Left colon (tissue), 2 donors: ENCODE measurements around the gene TMEM106A. TPM values are rescaled to one million over a fixed set of nuclear protein-coding genes. Genes with fewer than 3 reads are reported as not detected.
"Not testable (repeated sequence)": the region's sequence is repeated elsewhere in the genome, so short reads cannot be mapped to it uniquely, and the experiment has no call there.

Source experiments
- ATAC-seq: fragments of 200-7000 bp; cut with Tn5 transposase; one replicate; pipeline ENCODE4 v1.9.1; 2020; ENCODE audit warnings: mild to moderate bottlenecking, moderate library complexity
- DNase-seq, 2 donors: peaks; one replicate each; pipeline ENCODE4 v3.0.0-alpha.2; 2020
- intact Hi-C, 2 donors: fragments of 100-400 bp; cut with DNase I in 1 of 2; cut with micrococcal nuclease in 1 of 2; formaldehyde crosslinking; loops; one replicate each; pipeline versions ENCODE4 v1.11.2 to v1.14.0; 2022; cut with DNase I, micrococcal nuclease
- long read RNA-seq: library from polyadenylated mRNA; unstranded; transcript quantifications from one replicate; pipeline ENCODE4 v2.0.0, GENCODE V29; 2021
- total RNA-seq, 2 donors: library from RNA; stranded (reverse); fragmentation: NEBNext Ultra II Directional; extraction: Animal tissue kit (Norgen Biotek cat#: 25700); gene quantifications; one replicate each; pipeline ENCODE4 v1.2.1, GENCODE V29; 2021
- donor health status: DM: no; HTN: no; CAD: no.
- donor health status: DM: yes; HTN: yes; CAD: no.

The TMEM106A gene, protein sequence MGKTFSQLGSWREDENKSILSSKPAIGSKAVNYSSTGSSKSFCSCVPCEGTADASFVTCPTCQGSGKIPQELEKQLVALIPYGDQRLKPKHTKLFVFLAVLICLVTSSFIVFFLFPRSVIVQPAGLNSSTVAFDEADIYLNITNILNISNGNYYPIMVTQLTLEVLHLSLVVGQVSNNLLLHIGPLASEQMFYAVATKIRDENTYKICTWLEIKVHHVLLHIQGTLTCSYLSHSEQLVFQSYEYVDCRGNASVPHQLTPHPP
- total RNA-seq: 1 to 10 TPM; 9.3 to 9.7 TPM
- long read RNA-seq, partial matches to known transcripts: 1 of 1 reads
- long read RNA-seq, other reads (novel, unspliced or antisense): 0 of 1 reads

DNA sequence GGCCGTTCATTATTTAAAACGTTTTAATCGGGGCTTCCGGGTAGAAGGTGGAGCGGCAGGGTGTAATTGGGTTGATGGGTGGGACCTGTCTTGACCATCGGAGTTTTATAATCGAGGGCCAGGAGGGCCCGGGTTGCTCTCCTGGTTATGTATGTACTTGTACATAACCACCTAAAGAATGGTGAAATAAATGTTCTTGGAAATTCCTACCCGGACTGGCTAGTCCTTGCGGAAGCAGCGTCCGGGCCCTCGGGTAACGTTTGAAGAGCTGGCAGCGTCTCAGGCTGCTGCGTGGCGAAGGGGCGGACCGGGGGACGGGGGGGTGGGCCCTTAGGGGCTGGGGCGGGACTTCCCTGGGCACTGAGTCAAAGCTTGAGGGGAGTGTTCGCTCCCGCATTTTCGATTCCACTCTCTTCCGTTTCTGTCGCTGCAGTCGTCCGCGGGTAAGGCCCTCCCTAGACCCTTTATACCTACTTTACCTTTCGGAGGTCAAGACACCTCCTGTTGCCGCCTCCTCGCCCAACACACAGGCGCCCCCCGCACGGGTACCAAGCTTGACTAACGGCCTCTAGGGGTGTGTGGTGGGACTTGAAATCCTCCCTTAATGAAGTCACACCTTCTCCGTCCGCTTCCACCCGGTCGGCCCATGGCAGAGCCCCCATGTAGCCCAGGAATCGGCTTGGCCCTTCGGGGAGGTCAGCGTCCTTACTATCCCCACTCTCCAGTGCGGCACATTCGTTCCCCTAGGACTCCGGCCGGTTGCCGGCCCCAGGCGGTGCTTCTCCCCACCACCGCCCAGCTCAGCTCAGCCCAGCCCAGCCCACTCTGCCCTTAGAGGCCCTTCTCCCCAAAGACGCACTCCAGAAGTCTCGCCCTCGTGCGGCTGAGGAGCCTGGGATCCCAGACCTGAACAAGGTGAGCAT is at the start of gene TMEM106A:
TSS of gene TMEM106A (plus strand) at position 396 of the 923 bp plus-strand sequence. CDS start 1,167 bp downstream, outside the sequence.
- DNase-seq: peak; percentile 82 to 84
- intact Hi-C loops: no loop called here
- ATAC-seq: peak; percentile 84

DNA sequence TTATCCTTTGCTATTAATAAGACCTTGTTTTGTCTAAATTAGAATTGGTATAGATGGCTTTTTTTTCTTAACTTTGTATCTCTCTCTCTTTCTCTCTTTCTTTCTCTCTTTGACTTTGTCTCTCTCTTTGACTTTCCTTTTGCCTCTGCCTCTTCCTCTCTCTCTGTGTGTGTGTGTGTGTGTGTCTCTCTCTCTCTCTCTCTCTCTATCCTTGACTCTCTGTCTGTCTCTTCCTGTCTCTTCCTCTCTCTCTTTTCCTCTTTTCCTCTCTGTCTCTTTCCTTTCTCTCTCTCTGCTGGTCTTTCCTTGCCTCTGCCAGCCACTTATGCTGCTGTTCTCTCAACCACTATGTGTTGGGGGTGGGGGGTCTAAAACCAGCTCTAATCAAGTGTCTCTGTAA is 45.7 kb upstream of the TMEM106A start:
- intact Hi-C loops, DNase-seq, ATAC-seq: not testable (repeated sequence)

DNA sequence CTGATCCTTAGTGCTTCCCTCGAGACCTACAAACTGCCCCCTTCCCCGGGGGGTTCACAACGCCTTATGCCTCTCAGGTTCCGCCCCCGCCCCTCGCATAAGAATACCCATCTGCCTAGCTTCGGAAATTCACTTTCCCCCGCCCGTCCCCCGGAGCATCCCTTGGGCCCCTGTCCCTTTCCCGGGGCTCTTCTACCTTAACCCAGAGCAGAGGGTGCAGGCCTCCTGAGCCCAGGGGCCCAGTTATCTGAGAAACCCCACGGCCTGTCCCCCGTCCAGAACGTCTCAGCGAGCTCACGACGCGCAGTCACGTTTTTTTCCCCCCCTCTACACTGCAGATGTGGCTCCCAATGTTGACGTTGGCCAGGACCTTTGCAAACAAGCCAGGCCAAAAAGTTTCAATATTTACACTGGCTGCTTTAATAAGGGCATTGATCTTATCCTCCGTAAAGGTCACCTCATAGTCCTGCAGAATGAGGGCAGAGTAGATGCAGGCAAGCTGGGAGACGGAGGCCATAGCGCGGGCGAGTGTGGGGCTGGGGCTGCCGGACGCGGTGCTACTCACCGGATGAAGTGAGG is 42.0 kb upstream of the TMEM106A start:
- ATAC-seq (peak; percentile 18), DNase-seq (peak in 1 of 2 donors; percentile 51)
- intact Hi-C loops: loop anchor here in 1 of 2 donors (10.0 kb wide), 1 partner anchor 145 kb away; the partner anchor contains the start of genes RND2 and VAT1

DNA sequence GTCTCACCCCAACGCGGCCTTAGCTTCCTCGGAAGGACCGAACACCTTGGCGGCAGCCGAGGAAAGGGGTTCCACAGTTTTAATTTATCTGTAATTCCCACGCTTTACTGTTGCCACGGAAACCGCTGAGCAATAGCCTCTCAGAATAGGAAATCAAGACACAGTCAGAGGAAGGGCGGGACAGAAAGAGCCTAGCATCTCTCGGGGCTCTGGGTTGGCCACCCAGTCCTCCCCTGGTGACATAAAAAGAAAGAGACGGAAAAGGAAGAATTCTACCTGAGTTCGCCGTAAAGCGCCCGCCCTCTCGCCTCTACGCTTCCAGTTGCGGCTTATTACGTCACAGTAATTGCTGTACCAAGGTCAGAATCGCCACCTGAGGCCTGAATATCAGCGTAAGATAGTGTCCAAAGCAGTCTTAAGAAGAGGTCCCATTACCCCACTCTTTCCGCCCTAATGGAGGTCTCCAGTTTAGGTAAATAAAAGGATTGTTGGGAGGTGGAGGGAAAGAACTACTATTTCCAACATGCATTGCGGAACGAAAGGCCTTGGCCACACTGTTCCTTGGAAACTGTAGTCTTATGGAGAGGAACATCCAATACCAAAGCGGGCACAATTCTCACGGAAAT is 41.4 kb upstream of the TMEM106A start:
- ATAC-seq (peak; percentile 79), DNase-seq (peak; percentile 91 to 95)
- intact Hi-C loops: loop anchor here in 1 of 2 donors (10.0 kb wide), 1 partner anchor 145 kb away; the partner anchor contains the start of genes RND2 and VAT1

DNA sequence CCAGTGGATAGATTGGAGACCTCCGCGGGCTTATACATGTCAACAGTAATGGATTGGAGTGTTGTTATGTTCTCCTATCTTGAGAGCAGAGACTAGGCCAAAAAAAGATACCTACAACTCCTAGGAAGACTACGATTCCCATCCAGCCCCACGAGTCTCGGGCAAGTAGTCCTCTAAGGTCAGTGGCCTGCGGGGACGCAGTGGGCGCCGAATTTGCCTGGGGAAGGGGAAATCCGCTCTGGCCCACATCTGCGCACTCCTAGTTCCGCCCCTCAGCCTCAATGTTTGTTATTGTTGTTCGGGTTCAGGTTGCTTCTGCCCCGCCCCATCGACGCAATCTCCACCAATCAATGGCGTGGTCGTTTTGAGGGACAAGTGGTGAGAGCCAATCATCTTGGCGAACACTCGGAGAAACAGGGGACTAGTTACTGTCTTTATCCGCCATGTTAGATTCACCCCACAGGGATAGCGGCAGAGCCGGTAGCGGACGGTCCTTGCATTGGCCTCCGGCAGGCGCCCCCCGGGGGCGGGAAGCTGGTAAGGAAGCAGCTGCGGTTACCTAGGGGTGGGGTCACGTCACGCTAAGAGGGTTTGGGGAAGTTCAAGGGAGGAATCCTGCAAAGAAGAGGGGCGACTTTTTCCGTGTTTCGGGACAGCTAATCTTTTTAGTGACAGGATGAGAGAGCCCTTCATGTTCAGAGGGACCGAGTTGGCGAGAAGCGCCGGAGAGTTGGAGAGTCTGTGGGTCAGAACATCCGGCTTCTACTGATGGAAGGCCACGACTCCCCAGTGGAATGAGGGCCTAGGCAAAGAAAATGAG is 40.7 kb upstream of the TMEM106A start, which contains the start of gene NBR1:
TSS of gene NBR1 (plus strand) at position 449 of the 820 bp plus-strand sequence. CDS start 4,586 bp downstream, outside the sequence.
- peak; percentile 94 to 96 for DNase-seq

DNA sequence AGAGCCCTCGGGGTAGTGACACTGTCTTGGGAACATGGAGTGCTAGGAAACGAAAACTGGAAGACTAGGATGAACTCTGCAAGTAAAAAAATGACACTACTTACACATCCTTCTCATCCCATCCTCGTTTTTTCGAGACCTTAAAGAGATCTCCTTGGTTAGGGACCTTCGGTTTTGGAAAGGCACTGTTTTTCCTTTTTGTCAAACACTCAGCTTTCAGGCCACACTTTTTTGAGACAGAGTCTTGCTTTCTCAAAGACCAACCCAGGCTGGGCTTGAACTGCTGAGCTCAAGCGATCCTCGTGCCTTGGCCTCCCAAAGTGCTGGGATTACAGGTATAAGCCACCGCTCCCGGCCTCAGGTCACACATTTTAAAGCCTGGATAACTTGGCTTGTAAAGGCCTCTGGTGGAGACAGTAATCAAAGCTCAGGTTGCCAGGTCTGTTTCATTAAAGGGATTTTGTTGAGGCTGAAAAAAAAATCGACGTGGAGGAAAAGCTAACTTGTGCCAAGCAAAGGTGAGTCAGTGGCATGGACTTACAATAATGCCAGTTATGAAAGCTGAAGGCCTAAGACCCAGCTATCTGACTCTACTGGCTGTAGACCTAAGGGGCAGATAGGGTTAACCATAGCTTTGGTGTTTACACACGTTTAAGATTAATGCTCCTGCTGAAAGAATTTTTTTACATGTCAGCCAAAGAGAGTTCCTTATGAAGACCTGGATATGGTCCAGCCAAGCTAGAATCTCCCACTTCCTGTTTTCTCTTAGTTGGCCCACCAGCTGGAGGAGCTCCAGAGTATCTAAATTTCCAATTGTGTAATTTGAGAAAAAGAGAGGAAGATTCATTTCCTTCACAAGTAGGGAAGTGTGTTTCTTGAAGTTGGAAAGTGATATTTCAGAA is 39.8 kb upstream of the TMEM106A start:
- DNase-seq (peak; percentile 54 to 59), ATAC-seq (peak; percentile 8)
- intact Hi-C loops: loop anchor here in 1 of 2 donors (10.0 kb wide), 1 partner anchor 147 kb away; the partner anchor contains the start of genes RND2 and VAT1

More for the DNA sequence above, 40.7 kb upstream of the TMEM106A start, which contains the start of gene NBR1:
- intact Hi-C loops: loop anchor here in 1 of 2 donors (10.0 kb wide), 1 partner anchor 146 kb away; the partner anchor contains the start of genes RND2 and VAT1
- peak; percentile 78 for ATAC-seq

DNA sequence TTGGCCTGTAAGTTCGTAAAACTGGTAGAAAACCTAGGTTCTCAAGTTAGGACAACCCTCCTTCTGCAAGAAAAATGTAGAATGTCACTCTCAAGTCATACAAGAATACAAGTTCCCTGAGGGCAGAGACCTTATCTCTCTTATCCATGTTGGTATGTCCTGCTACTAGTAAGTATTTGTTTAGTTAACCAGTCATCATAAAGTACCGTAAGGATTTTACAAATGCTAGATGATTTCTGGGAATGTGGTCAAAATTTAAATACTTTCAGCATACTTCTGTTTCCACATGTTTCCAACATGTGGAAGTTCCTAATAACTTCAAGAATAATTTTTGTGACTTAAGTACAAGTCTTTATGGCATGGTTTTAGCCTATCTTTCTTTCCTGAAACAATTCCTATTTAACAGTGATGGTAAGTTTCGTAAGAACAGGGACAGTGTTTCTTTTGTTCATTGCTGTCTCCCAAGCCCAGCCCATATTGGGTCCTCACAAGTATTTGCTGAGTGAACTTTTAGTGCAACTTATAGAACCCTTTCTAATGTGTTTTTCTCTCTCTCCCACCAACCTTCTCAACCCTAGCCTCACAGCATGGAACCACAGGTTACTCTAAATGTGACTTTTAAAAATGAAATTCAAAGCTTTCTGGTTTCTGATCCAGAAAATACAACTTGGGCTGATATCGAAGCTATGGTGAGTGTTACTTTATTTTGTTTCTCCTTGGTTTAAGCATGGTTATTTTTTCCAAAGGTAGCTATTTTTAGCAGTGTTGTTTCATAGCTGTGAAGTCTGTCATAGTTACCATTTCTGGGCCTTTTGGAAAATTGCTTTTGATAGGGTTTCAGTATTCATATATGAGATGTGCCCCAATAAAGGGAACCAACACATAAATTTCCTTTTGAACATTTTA is 36.2 kb upstream of the TMEM106A start:
- no peak for ATAC-seq
- intact Hi-C loops: loop anchor here in 1 of 2 donors (10.0 kb wide), 1 partner anchor 151 kb away; the partner anchor contains the start of genes RND2 and VAT1
- DNase-seq: no peak

DNA sequence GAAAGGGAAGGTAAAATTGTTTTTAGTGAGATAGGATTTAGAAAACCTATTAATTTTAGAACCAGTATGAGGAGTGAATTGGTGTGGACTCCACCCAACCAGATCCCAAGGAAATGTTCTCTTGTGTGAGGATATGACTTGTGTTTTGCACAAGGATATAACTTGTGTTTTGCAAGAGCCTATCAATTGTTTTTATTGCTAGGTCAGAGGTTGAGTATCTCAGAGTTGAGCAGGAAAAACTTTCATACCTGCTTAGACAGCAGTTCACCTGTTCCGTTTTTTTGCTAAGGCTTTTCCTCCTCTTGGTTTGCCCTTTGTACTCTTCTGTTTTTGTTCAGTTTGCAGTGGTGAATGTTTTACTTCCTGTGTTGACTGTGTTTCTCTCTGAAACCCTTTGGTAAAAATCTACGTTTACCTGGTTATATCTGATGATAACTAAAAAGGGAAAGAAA is 35.5 kb upstream of the TMEM106A start:
- ATAC-seq: peak; percentile 84
- intact Hi-C loops: loop anchor here in 1 of 2 donors (10.0 kb wide), 1 partner anchor 151 kb away; the partner anchor contains the start of genes RND2 and VAT1
- peak in 1 of 2 donors; percentile 34 for DNase-seq

DNA sequence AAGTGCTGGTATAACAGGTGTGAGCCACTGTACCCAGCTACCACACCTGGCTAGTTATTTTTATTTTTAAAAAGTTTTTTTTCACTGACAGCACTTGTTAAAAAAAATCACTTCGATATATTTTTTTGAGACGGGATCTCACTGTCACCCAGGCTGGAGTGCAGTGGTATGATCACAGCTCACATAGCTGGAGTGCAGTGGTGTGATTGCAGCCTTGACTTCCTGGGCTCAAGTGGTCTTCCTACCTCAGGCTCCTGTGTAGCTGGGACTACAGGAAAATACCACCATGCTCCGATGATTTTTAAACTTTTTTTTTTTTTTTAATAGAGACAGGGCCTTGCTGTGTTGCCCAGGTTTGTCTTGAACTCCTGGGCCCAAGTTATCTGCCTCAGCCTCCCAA is 27.8 kb upstream of the TMEM106A start:
- intact Hi-C loops: no loop called here
- no peak for ATAC-seq

DNA sequence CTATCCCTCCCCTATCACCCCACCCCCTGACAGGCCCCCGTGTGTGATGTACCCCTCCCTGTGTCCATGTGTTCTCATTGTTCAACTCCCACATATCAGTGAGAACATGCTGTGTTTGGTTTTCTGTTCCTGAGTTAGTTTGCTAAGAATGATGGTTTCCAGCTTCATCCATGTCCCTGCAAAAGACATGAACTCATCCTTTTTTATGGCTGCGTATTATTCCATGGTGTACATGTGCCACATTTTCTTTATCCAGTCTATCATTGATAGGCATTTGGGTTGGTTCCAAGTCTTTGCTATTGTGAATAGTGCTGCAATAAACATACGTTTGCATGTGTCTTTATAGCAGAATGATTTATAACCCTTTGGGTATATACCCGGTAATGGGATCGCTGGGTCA is 25.0 kb upstream of the TMEM106A start:
- ATAC-seq, DNase-seq, intact Hi-C loops: not testable (repeated sequence)

More for the DNA sequence above, 27.8 kb upstream of the TMEM106A start:
- DNase-seq: no peak

DNA sequence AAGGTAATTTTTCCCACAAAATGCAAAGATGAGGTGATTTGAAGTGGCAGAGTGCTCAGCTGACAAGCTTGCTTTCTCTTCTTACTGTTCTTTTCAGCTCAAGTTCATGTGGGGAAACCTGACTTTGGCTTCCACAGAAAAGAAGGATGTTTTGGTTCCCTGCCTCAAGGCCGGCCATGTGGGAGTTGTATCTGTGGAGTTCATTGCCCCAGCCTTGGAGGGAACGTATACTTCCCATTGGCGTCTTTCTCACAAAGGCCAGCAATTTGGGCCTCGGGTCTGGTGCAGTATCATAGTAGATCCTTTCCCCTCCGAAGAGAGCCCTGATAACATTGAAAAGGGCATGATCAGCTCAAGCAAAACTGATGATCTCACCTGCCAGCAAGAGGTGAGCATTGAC is 18.4 kb upstream of the TMEM106A start:
- no peak for DNase-seq
- intact Hi-C loops: no loop called here
- no peak for ATAC-seq

DNA sequence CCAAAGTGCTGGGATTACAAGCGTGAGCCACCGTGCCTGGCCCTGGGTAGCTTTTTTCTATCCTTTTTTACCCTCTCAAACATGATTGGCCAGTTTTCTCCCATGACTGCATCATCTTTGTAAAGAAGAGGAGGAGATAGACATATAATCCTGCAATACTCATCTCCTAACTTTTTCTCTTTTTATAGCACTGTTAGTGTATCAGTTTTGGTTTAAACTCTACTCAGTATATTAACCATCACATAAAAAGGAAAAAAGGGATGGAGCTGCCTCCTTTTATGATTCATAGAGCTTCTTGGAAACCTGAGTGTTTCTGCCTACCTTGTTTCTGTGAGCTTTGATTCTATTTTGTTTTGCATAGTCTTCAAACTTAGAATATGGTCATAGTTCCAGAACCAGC is 12.0 kb upstream of the TMEM106A start:
- intact Hi-C loops: no loop called here

DNA sequence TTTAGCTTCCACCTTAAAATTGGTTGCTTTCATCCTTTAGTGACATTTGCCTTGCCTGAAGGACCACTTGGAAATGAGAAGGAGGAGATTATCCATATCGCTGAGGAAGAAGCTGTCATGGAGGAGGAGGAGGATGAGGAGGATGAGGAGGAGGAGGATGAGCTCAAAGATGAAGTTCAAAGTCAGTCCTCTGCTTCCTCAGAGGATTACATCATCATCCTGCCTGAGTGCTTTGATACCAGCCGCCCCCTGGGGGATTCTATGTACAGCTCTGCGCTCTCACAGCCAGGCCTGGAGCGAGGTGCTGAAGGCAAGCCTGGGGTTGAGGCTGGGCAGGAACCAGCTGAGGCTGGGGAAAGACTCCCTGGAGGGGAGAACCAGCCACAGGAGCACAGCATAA is 11.5 kb upstream of the TMEM106A start:
- intact Hi-C loops: no loop called here
- ATAC-seq (no peak), DNase-seq (no peak)

More for the DNA sequence above, 12.0 kb upstream of the TMEM106A start:
- DNase-seq (no peak), ATAC-seq (no peak)

DNA sequence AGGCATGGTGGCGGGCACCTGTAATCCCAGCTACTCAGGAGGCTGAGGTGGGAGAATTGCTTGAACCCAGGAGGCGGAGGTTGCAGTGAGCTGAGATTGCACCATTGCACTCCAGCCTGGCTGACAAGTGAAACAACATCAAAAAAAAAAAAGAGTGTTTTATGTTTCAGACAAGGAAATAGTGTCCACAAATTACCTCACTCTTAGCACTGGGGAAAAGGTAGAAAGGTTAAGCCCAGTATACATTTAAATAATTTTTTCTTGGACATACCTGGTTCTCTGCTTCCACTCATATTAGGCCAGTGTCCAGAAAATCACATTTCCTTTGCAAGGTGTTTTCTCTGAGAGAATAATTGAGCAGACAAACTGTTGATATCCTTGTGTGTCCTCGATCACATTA is 8.7 kb upstream of the TMEM106A start:
- DNase-seq, intact Hi-C loops: not testable (repeated sequence)
- peak; percentile 86 for ATAC-seq

DNA sequence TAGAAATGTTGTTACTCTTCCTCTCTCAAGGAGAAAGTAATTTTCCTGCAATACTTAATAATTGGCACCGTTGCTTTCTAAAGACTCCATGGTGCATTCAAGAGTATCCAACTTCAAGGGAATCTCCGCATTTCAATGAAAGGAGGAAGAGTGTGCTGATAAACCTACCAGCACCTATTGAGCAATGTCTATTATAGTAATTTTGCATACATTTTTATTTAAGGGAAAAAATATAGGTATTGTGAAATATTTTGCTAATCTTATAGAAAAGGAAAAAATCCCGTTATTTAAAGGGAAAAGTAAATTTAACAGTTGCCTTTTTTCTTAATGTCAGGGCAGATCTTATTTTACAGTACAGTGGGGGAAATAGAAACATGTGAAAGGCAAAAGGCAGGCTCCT is 1.1 kb upstream of the TMEM106A start:
- DNase-seq: no peak
- intact Hi-C loops: no loop called here
- no peak for ATAC-seq
